PFSK-1 (cell line): ENCODE results near the gene THEM5.

Source experiments
- POLR2AphosphoS5 ChIP-seq: IDR thresholded peaks from 2 replicates; pipeline ENCODE4 v1.6.1; 2012; ENCODE audit warnings: low read depth, mild to moderate bottlenecking, control low read depth, low read length, moderate library complexity
- SIN3A ChIP-seq: IDR thresholded peaks from 2 replicates; pipeline ENCODE4 v1.6.1; 2012; ENCODE audit warnings: mild to moderate bottlenecking, low read length, moderate library complexity, borderline replicate concordance; ENCODE audit not compliant: insufficient read depth
- TAF1 ChIP-seq: IDR thresholded peaks from 2 replicates; pipeline ENCODE4 v1.6.1; 2012; ENCODE audit warnings: low read length, control low read depth, borderline replicate concordance; ENCODE audit not compliant: insufficient read depth
- TF ChIP-seq, protein P1 (sequence below), 2 experiments: IDR thresholded peaks; 2 replicates each; pipeline versions ENCODE4 v1.6.1 to v1.8.0; 2011 to 2012; ENCODE audit warnings: low read depth in 2 of 2, low read length in 2 of 2, control low read depth in 1 of 2, inconsistent platforms in 1 of 2, mild to moderate bottlenecking in 1 of 2, moderate library complexity in 1 of 2; ENCODE audit not compliant: insufficient read depth in 1 of 2

DNA sequence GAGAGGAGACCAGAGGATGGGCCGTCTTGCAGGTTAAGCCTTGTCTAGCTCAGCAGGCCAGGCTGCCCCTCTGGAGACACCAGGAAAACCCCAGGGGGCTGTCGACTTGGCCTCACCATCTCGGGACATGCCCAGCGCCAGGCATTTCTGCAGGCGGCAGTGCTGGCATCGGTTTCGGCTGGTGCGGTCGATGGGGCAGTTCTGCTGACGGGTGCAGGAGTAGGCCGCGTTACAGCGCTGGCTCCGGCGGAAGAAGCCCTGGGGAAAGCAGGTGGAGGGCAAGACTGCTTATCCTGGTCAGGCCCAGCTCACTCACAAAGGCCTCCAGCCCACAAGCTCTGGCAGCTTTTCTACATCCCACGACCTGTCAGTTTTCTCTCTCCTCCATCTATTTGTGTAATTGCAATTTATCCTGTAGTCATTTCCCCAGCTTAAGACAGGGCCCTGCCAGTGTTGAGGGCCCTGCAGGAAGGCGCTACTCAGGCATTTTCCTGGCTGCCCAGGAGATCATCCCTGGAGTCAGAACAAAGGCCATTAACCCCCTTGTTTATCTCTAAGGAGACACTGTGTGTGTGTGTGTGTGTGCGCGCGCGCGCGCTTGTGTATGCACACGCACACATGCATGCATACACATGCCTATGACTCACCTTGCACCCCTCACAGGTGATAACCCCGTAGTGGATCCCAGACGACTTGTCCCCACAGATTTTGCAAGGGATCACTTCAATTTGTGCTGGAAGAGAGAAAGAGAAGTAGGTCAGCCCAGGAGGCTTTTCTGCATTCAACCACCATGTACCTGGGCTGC, 36.8 kb downstream of the THEM5 start:
- TF ChIP-seq, protein P1, sequence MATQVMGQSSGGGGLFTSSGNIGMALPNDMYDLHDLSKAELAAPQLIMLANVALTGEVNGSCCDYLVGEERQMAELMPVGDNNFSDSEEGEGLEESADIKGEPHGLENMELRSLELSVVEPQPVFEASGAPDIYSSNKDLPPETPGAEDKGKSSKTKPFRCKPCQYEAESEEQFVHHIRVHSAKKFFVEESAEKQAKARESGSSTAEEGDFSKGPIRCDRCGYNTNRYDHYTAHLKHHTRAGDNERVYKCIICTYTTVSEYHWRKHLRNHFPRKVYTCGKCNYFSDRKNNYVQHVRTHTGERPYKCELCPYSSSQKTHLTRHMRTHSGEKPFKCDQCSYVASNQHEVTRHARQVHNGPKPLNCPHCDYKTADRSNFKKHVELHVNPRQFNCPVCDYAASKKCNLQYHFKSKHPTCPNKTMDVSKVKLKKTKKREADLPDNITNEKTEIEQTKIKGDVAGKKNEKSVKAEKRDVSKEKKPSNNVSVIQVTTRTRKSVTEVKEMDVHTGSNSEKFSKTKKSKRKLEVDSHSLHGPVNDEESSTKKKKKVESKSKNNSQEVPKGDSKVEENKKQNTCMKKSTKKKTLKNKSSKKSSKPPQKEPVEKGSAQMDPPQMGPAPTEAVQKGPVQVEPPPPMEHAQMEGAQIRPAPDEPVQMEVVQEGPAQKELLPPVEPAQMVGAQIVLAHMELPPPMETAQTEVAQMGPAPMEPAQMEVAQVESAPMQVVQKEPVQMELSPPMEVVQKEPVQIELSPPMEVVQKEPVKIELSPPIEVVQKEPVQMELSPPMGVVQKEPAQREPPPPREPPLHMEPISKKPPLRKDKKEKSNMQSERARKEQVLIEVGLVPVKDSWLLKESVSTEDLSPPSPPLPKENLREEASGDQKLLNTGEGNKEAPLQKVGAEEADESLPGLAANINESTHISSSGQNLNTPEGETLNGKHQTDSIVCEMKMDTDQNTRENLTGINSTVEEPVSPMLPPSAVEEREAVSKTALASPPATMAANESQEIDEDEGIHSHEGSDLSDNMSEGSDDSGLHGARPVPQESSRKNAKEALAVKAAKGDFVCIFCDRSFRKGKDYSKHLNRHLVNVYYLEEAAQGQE (IDR thresholded peaks at IDR 0.05; ENCODE audit: insufficient read depth in 1 of 2, low read depth in 2 of 2, low read length in 2 of 2) = no peak
- no peak for TF ChIP-seq POLR2AphosphoS5
- no peak for TF ChIP-seq SIN3A
- no peak for TF ChIP-seq TAF1
